Trophoblast cell (in vitro differentiated cells and primary cell): ENCODE results near the gene SKI.

Experiments used
- DNase-seq, 2 donors: peaks; one replicate each; pipeline ENCODE4 v3.0.0-alpha.2; 2016
- H2AFZ ChIP-seq: 2 replicates; pipeline ENCODE4 v1.6.1; 2013; ENCODE audit warnings: low read length, moderate library complexity, mild to moderate bottlenecking; ENCODE audit not compliant: insufficient read depth, poor library complexity
- H2AK5ac ChIP-seq: 2 replicates; pipeline ENCODE4 v1.6.1; 2013; ENCODE audit warnings: mild to moderate bottlenecking, low read length
- H2BK120ac ChIP-seq: 2 replicates; pipeline ENCODE4 v1.6.1; 2013; ENCODE audit warnings: low read length, mild to moderate bottlenecking, moderate library complexity; ENCODE audit not compliant: insufficient read depth, poor library complexity
- H2BK12ac ChIP-seq: 2 replicates; pipeline ENCODE4 v1.6.1; 2013; ENCODE audit warnings: mild to moderate bottlenecking, low read length, moderate library complexity
- H2BK5ac ChIP-seq: 2 replicates; pipeline ENCODE4 v1.6.1; 2013; ENCODE audit warnings: low read length, low read depth, moderate library complexity, mild to moderate bottlenecking; ENCODE audit not compliant: poor library complexity
- H3K14ac ChIP-seq: 2 replicates; pipeline ENCODE4 v1.6.1; 2013; ENCODE audit warnings: mild to moderate bottlenecking, low read length
- H3K18ac ChIP-seq: 2 replicates; pipeline ENCODE4 v1.6.1; 2013; ENCODE audit warnings: mild to moderate bottlenecking, low read length
- H3K23ac ChIP-seq: 2 replicates; pipeline ENCODE4 v1.6.1; 2013; ENCODE audit warnings: low read length
- H3K27ac ChIP-seq: 2 replicates; pipeline ENCODE4 v1.5.1; 2013; ENCODE audit warnings: low read depth, mild to moderate bottlenecking, inconsistent platforms, low read length, moderate library complexity
- H3K27me3 ChIP-seq: 2 replicates; pipeline ENCODE4 v1.6.1; 2013; ENCODE audit warnings: inconsistent platforms, mild to moderate bottlenecking, low read length, moderate library complexity; ENCODE audit not compliant: insufficient read depth
- H3K36me3 ChIP-seq, 2 experiments: 1 replicate in 1 of 2; 2 replicates in 1 of 2; pipeline ENCODE4 v1.6.1; 2013; ENCODE audit warnings: low read length in 2 of 2, mild to moderate bottlenecking in 2 of 2, moderate library complexity in 1 of 2; ENCODE audit not compliant: insufficient read depth in 2 of 2, control insufficient read depth in 1 of 2
- H3K4ac ChIP-seq: 2 replicates; pipeline ENCODE4 v1.6.1; 2013; ENCODE audit warnings: low read depth, mild to moderate bottlenecking, low read length, moderate library complexity
- H3K4me1 ChIP-seq, 2 experiments: 1 replicate in 1 of 2; 2 replicates in 1 of 2; pipeline ENCODE4 v1.6.1; 2013; ENCODE audit warnings: low read length in 2 of 2, mild to moderate bottlenecking in 2 of 2, moderate library complexity in 1 of 2; ENCODE audit not compliant: insufficient read depth in 2 of 2, control insufficient read depth in 1 of 2
- H3K4me2 ChIP-seq: 2 replicates; pipeline ENCODE4 v1.6.1; 2013; ENCODE audit warnings: inconsistent platforms, mild to moderate bottlenecking, low read length, moderate library complexity
- H3K4me3 ChIP-seq: 2 replicates; pipeline ENCODE4 v1.5.1; 2013; ENCODE audit warnings: mild to moderate bottlenecking, low read depth, low read length, inconsistent platforms
- H3K79me1 ChIP-seq: one replicate; pipeline ENCODE4 v1.6.1; 2013; ENCODE audit warnings: low read length
- H3K79me2 ChIP-seq: 2 replicates; pipeline ENCODE4 v1.6.1; 2013; ENCODE audit warnings: low read length, mild to moderate bottlenecking; ENCODE audit not compliant: control insufficient read depth, insufficient read depth, poor library complexity
- H3K9ac ChIP-seq: 2 replicates; pipeline ENCODE4 v1.6.1; 2013; ENCODE audit warnings: mild to moderate bottlenecking, low read length
- H3K9me3 ChIP-seq: 2 replicates; pipeline ENCODE4 v1.6.1; 2013; ENCODE audit warnings: low read depth, mild to moderate bottlenecking, control low read depth, inconsistent platforms, low read length; ENCODE audit not compliant: insufficient read depth
- H4K12ac ChIP-seq: 2 replicates; pipeline ENCODE4 v1.6.1; 2013; ENCODE audit warnings: low read depth, mild to moderate bottlenecking, low read length, moderate library complexity
- H4K8ac ChIP-seq: 2 replicates; pipeline ENCODE4 v1.6.1; 2013; ENCODE audit warnings: low read depth, mild to moderate bottlenecking, low read length, moderate library complexity
- H4K91ac ChIP-seq: one replicate; pipeline ENCODE4 v1.6.1; 2013; ENCODE audit warnings: low read depth, mild to moderate bottlenecking, low read length, moderate library complexity
- WGBS: extraction: QIAGEN DNeasy Blood & Tissue Kit; methylation state at CpG from one replicate; pipeline ENCODE4 v1.1.7; 2013; ENCODE audit warnings: missing lambda C conversion rate; ENCODE audit not compliant: insufficient read length, insufficient coverage; ENCODE audit errors: extremely low coverage; 5-methylcytosine and 5-hydroxymethylcytosine counted together

The SKI gene

GRCh38 chr1:2328676-2329455 lies 100.7 kb downstream of the SKI start:
- Histone ChIP-seq H3K4me3 (no peak overlapping the region), H3K4ac (no peak overlapping the region), H4K8ac (no peak overlapping the region), H2BK5ac (no peak overlapping the region), H3K14ac (no peak overlapping the region), H2AK5ac (no peak overlapping the region), H3K9ac (no peak overlapping the region), H3K27ac (no peak overlapping the region), H4K91ac (no peak overlapping the region), H3K27me3 (no peaks in the 10 kb centered on the region), H2AFZ (no peak overlapping the region), H4K12ac (no peak overlapping the region), H3K79me2 (no peaks in the 10 kb centered on the region), H2BK120ac (no peak overlapping the region), H3K18ac (no peak overlapping the region), H3K36me3 (no peaks in the 10 kb centered on the region), H3K79me1 (no peaks in the 10 kb centered on the region), H2BK12ac (no peak overlapping the region), H3K4me2 (no peak overlapping the region), H3K4me1 (peaks cover 0 to 4% of the 10 kb centered on the region in 2 experiments), H3K23ac (no peak overlapping the region), H3K9me3 (peaks cover 11% of the 10 kb centered on the region)
- no peak for DNase-seq
- WGBS: no CpG with 5 or more reads among the region's 24 CpGs

GRCh38 chr1:2330035-2330434 lies 101.9 kb downstream of the SKI start:
- Histone ChIP-seq H3K9me3 (peaks cover 9% of the 10 kb centered on the region), H3K4me1 (no peaks in the 10 kb centered on the region), H4K91ac (no peak overlapping the region), H3K23ac (no peak overlapping the region), H2AK5ac (peak overlapping the region; percentile 21), H3K18ac (no peak overlapping the region), H3K4ac (no peak overlapping the region), H3K27ac (no peak overlapping the region), H2AFZ (no peak overlapping the region), H3K79me1 (no peaks in the 10 kb centered on the region), H3K4me2 (no peak overlapping the region), H3K36me3 (no peaks in the 10 kb centered on the region), H2BK120ac (no peak overlapping the region), H3K14ac (no peak overlapping the region), H3K9ac (no peak overlapping the region), H3K27me3 (no peaks in the 10 kb centered on the region), H4K8ac (no peak overlapping the region), H2BK12ac (no peak overlapping the region), H2BK5ac (no peak overlapping the region), H4K12ac (no peak overlapping the region), H3K79me2 (no peaks in the 10 kb centered on the region), H3K4me3 (no peak overlapping the region)
- DNase-seq: peak in 1 of 2 donors; percentile 22
- no CpG with 5 or more reads among the region's 12 CpGs for WGBS

- H3K79me2 ChIP-seq: no peaks in the 10 kb centered on the region
- no peak overlapping the region for H2AFZ ChIP-seq
- H2AK5ac ChIP-seq: no peak overlapping the region
- no peaks in the 10 kb centered on the region for H3K4me1 ChIP-seq
- no peaks in the 10 kb centered on the region for H3K27me3 ChIP-seq
- no peak overlapping the region for H3K14ac ChIP-seq
- H2BK5ac ChIP-seq: no peak overlapping the region
- H3K23ac ChIP-seq: no peak overlapping the region
- H3K4me2 ChIP-seq: no peak overlapping the region
- no peaks in the 10 kb centered on the region for H3K36me3 ChIP-seq
- no peak overlapping the region for H2BK120ac ChIP-seq
- no peak overlapping the region for H3K18ac ChIP-seq
- no CpG with 5 or more reads among the region's 31 CpGs for WGBS
- no peaks in the 10 kb centered on the region for H3K79me1 ChIP-seq
- peaks cover 9% of the 10 kb centered on the region for H3K9me3 ChIP-seq
- H4K12ac ChIP-seq: no peak overlapping the region
- no peak overlapping the region for H3K4ac ChIP-seq
- H3K4me3 ChIP-seq: no peak overlapping the region
- H3K27ac ChIP-seq: no peak overlapping the region
- no peak overlapping the region for H3K9ac ChIP-seq
- H4K8ac ChIP-seq: no peak overlapping the region
- H2BK12ac ChIP-seq: no peak overlapping the region
- peak; percentile 93 to 94 for DNase-seq
- H4K91ac ChIP-seq: no peak overlapping the region
Measured at GRCh38 chr1:2330519-2331199, 102.5 kb downstream of the SKI start.

GRCh38 chr1:2331200-2331544 lies 103.1 kb downstream of the SKI start:
- Histone ChIP-seq H2BK120ac (no peak overlapping the region), H3K27ac (no peak overlapping the region), H3K27me3 (no peaks in the 10 kb centered on the region), H3K9ac (no peak overlapping the region), H3K36me3 (no peaks in the 10 kb centered on the region), H3K4ac (no peak overlapping the region), H2BK12ac (no peak overlapping the region), H2BK5ac (no peak overlapping the region), H2AFZ (no peak overlapping the region), H4K91ac (peak overlapping the region; percentile 20), H3K14ac (no peak overlapping the region), H4K12ac (no peak overlapping the region), H3K9me3 (peaks cover 9% of the 10 kb centered on the region), H3K4me1 (no peaks in the 10 kb centered on the region), H4K8ac (no peak overlapping the region), H3K18ac (no peak overlapping the region), H3K4me3 (no peak overlapping the region), H3K79me2 (no peaks in the 10 kb centered on the region), H3K4me2 (no peak overlapping the region), H3K23ac (no peak overlapping the region), H2AK5ac (no peak overlapping the region), H3K79me1 (no peaks in the 10 kb centered on the region)
- DNase-seq: no peak
- WGBS: no CpG with 5 or more reads among the region's 11 CpGs
